Measurements from ENCODE around the gene IL27RA. TPM values are rescaled to one million over a fixed set of nuclear protein-coding genes. Genes with fewer than 3 reads are reported as not detected.
A peak's percentile ranks its signal among the peaks of the same experiment; 100 is the strongest.

Gene IL27RA
- total and polyA plus RNA-seq, 12 donors = 1.2 to 5.2 (median 3.7) TPM

GRCh38 chr19:14089662-14090508 is 58.3 kb downstream of the IL27RA start:
- DNase-seq = peak in 6 of 7 donors; percentile 48 to 68 (median 62)
- Histone ChIP-seq H3K27ac (peak overlapping the region in 3 of 5 donors; percentile 13 to 98 (median 94)), H3K36me3 (replicated peaks in 1 of 2) (peaks cover 0 to 12% of the 10 kb centered on the region in 2 donors), H3K9me3 (replicated peaks in 1 of 3) (peaks cover 0 to 5% (median 0%) of the 10 kb centered on the region in 3 donors), H3K4me3 (peak overlapping the region in 2 of 4 donors; percentile 9 to 92), H3K27me3 (no peaks in the 10 kb centered on the region), H3K4me1 (replicated peaks in 1 of 2) (peaks cover 0 to 20% of the 10 kb centered on the region in 2 donors)
- 0 to 3% (median 0%) methylated on average over 4 to 142 of the region's 142 CpGs for WGBS, 4 donors
- TF ChIP-seq POLR2A (IDR thresholded peaks at IDR 0.05) (no peak), CTCF (IDR thresholded peaks at IDR 0.05) (peak in 1 of 6 experiments; percentile 24)
- intact Hi-C loops (cut with DNase I) = loop anchor here in 1 of 2 donors (10.0 kb wide), 1 partner anchor 45 kb away; the partner anchor contains the start of gene ASF1B

DNA sequence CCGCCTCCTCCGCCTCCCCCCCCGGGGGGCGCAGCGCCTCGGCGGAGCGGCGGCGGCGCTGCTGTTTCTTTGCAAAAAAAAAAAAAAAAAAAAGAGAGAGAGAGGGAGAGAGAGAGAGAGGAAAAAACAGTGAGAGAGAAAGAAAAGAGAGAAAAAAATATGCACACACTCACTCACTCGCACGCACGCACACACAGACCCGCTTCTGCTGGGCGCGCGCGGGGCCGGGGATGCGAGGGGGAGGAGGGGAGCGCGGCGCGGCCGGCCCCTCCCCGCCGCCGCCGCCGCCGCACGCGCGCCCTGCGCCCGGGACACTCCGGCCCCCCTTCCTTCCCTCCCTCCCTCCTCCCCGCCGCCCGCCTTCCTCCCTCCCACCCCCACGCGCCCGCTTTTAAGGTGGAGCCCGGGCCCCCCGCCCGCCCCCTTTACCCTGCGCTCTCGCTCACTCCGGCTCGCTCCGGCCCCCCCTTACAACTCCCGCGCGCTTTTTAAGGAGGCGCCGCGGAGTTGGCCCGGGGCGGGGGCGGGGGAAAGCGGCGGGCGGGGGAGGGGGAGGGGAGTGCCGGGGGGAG is 59.0 kb downstream of the IL27RA start, which contains the start of gene SAMD1:
Gene SAMD1, minus strand, starts transcription at position 243 of the 572 bp plus-strand sequence.
- WGBS, 4 donors = 0 to 2% (median 1%) methylated on average over 7 to 47 of the region's 65 CpGs
- DNase-seq = peak; percentile 92 to 95 (median 94)
- Histone ChIP-seq H3K4me3 (peak within 1 kb of the TSS; percentile 64 to 92 (median 79)), H3K36me3 (replicated peaks in 1 of 2) (peaks cover 0 to 12% of the 10 kb centered on the region in 2 donors), H3K9me3 (replicated peaks in 1 of 3) (peaks cover 0 to 5% (median 0%) of the 10 kb centered on the region in 3 donors), H3K27me3 (no peaks in the 10 kb centered on the region), H3K4me1 (replicated peaks in 1 of 2) (peaks cover 0 to 21% of the 10 kb centered on the region in 2 donors), H3K27ac (peak within 1 kb of the TSS; percentile 80 to 98 (median 94))
- TF ChIP-seq CTCF (IDR thresholded peaks at IDR 0.05) (no peak), POLR2A (IDR thresholded peaks at IDR 0.05) (no peak)
- intact Hi-C loops (cut with DNase I) = no loop called here

DNA sequence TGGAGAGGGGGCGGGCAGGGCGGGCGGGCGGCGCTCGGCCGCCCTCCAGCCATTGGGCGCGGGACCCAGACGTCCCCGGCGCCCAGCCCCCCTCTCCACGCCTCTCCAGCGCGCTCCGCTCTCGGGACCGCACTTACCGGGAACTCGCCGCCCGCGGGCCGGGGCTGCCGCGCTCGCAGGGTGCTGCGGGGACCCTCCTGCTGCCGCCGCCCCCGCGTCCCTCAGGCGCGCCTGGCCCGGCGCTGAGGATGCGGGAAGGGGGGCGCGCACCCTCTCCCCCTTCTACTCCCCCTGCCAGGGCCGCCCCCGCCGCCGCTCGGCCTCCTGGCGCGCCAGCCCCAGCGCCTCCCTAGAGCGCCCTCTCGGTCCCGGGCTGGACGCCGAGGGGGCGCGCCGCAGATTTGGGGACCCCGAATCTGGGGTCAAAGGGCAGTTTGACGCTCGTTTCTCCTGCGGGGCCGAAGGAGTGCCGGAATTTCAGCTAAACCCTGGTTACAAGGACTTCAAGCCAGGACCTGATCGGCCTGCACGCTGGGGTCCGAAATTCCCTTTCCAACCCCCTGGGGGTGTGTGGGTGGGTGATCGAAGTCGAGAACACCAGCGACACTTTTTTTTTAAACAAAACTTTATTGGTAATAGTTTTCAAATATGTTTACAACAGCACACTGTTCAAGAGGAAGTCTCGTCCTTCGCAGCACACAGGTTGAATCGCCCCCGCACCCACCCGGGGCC is 59.7 kb downstream of the IL27RA start:
- Histone ChIP-seq H3K27ac (peak overlapping the region; percentile 80 to 98 (median 94)), H3K4me3 (peak overlapping the region; percentile 64 to 92 (median 79)), H3K4me1 (replicated peaks in 1 of 2) (peaks cover 0 to 21% of the 10 kb centered on the region in 2 donors), H3K9me3 (replicated peaks in 1 of 3) (peaks cover 0 to 5% (median 0%) of the 10 kb centered on the region in 3 donors), H3K27me3 (no peaks in the 10 kb centered on the region), H3K36me3 (replicated peaks in 1 of 2) (peaks cover 0 to 15% of the 10 kb centered on the region in 2 donors)
- intact Hi-C loops (cut with DNase I) = no loop called here
- peak in 6 of 7 donors; percentile 49 to 87 (median 78) for DNase-seq
- WGBS, 4 donors = 0 to 3% (median 1%) methylated on average over 9 to 67 of the region's 72 CpGs
- TF ChIP-seq CTCF (IDR thresholded peaks at IDR 0.05) (peak in 5 of 6 experiments; percentile 14 to 33 (median 24)), POLR2A (IDR thresholded peaks at IDR 0.05) (peak; percentile 76 to 87)

Data from adrenal gland (tissue), 12 donors.